Suprapubic skin (tissue), 4 donors: ENCODE measurements around the gene PDE6B. TPM values are rescaled to one million over a fixed set of nuclear protein-coding genes. Genes with fewer than 3 reads are reported as not detected.

Experiments used
- DNase-seq, 2 donors: peaks; one replicate each; pipeline ENCODE4 v3.0.0-alpha.2; 2019; ENCODE audit warnings: low spot score in 2 of 2
- H3K27ac ChIP-seq: fragments of 200-600 bp; sonication (generic); one replicate; pipeline ENCODE4 v1.5.1; 2019
- H3K27me3 ChIP-seq: fragments of 200-600 bp; sonication (generic); one replicate; pipeline ENCODE4 v1.5.1; 2019
- H3K36me3 ChIP-seq: fragments of 200-600 bp; sonication (generic); one replicate; pipeline ENCODE4 v1.5.1; 2019
- H3K4me1 ChIP-seq: fragments of 200-600 bp; sonication (generic); one replicate; pipeline ENCODE4 v1.5.1; 2019
- H3K4me3 ChIP-seq: fragments of 200-600 bp; sonication (generic); one replicate; pipeline ENCODE4 v1.5.1; 2019; ENCODE audit warnings: mild to moderate bottlenecking
- H3K9me3 ChIP-seq: fragments of 200-600 bp; sonication (generic); one replicate; pipeline ENCODE4 v1.5.1; 2019
- EP300 ChIP-seq: sonication (generic); formaldehyde crosslinking; IDR thresholded peaks from one replicate; pipeline ENCODE4 v1.6.1; 2017; ENCODE audit warnings: antibody characterized with exemption
- POLR2A ChIP-seq, 2 donors: fragments of 450-650 bp; IDR thresholded peaks; one replicate each; pipeline ENCODE4 v1.6.1; 2017; ENCODE audit warnings: antibody characterized with exemption in 2 of 2, mild to moderate bottlenecking in 2 of 2, moderate library complexity in 2 of 2
- POLR2AphosphoS5 ChIP-seq, 3 donors: sonication (generic); formaldehyde crosslinking; IDR thresholded peaks; one replicate each; pipeline ENCODE4 v1.6.1; 2017; ENCODE audit warnings: antibody characterized with exemption in 3 of 3
- WGBS: methylation state at CpG from one replicate; pipeline ENCODE4 v1.1.5; 2018; 5-methylcytosine and 5-hydroxymethylcytosine counted together
- total RNA-seq, 4 donors: library from RNA; depleted of rRNA; stranded (reverse); fragments of >200 nt; gene quantifications; one replicate each; pipeline ENCODE4 v1.1.0, GENCODE V29; 2016
- TF ChIP-seq, protein P1 (sequence below), 2 donors: fragments of 200-600 bp in 1 of 2; fragments of 450-650 bp in 1 of 2; sonication (generic) in 1 of 2; IDR thresholded peaks; one replicate each; pipeline ENCODE4 v1.5.1; 2016 to 2019; ENCODE audit warnings: antibody characterized with exemption in 2 of 2, mild to moderate bottlenecking in 1 of 2, moderate library complexity in 1 of 2

Gene PDE6B
- total RNA-seq, 4 donors from 2014 or later: 0.95 to 9.5 TPM; not detected in 2

- Histone ChIP-seq H3K27ac (no peak overlapping the region), H3K36me3 (no peaks in the 10 kb centered on the region), H3K4me1 (peaks cover 46% of the 10 kb centered on the region), H3K9me3 (no peaks in the 10 kb centered on the region), H3K4me3 (no peak overlapping the region), H3K27me3 (no peaks in the 10 kb centered on the region)
- 80% methylated on average over 13 of the region's 13 CpGs for WGBS
- DNase-seq: peak in 1 of 2 donors; percentile 77
- TF ChIP-seq, protein P1, sequence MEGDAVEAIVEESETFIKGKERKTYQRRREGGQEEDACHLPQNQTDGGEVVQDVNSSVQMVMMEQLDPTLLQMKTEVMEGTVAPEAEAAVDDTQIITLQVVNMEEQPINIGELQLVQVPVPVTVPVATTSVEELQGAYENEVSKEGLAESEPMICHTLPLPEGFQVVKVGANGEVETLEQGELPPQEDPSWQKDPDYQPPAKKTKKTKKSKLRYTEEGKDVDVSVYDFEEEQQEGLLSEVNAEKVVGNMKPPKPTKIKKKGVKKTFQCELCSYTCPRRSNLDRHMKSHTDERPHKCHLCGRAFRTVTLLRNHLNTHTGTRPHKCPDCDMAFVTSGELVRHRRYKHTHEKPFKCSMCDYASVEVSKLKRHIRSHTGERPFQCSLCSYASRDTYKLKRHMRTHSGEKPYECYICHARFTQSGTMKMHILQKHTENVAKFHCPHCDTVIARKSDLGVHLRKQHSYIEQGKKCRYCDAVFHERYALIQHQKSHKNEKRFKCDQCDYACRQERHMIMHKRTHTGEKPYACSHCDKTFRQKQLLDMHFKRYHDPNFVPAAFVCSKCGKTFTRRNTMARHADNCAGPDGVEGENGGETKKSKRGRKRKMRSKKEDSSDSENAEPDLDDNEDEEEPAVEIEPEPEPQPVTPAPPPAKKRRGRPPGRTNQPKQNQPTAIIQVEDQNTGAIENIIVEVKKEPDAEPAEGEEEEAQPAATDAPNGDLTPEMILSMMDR (IDR thresholded peaks at IDR 0.05): no peak
- TF ChIP-seq POLR2A (IDR thresholded peaks at IDR 0.05): no peak
- no peak for TF ChIP-seq POLR2AphosphoS5 (IDR thresholded peaks at IDR 0.05)
- TF ChIP-seq EP300: no peak
Measured at GRCh38 chr4:710916-711315, 85.5 kb downstream of the PDE6B start.

GRCh38 chr4:712093-712492 lies 86.7 kb downstream of the PDE6B start:
- TF ChIP-seq, protein P1 (IDR thresholded peaks at IDR 0.05): no peak
- TF ChIP-seq POLR2A (IDR thresholded peaks at IDR 0.05) (no peak), POLR2AphosphoS5 (IDR thresholded peaks at IDR 0.05) (no peak), EP300 (no peak)
- Histone ChIP-seq H3K9me3 (no peaks in the 10 kb centered on the region), H3K27me3 (no peaks in the 10 kb centered on the region), H3K4me3 (no peak overlapping the region), H3K36me3 (no peaks in the 10 kb centered on the region), H3K27ac (no peak overlapping the region), H3K4me1 (peaks cover 39% of the 10 kb centered on the region)
- DNase-seq: no peak
- WGBS: 62% methylated on average over 3 of the region's 3 CpGs

GRCh38 chr4:712916-713632 lies 87.7 kb downstream of the PDE6B start:
- H3K4me1 ChIP-seq: peaks cover 29% of the 10 kb centered on the region
- no peak overlapping the region for H3K4me3 ChIP-seq
- H3K9me3 ChIP-seq: no peaks in the 10 kb centered on the region
- no peaks in the 10 kb centered on the region for H3K27me3 ChIP-seq
- 80% methylated on average over 3 of the region's 9 CpGs for WGBS
- H3K27ac ChIP-seq: no peak overlapping the region
- no peak for TF ChIP-seq EP300
- TF ChIP-seq POLR2A (IDR thresholded peaks at IDR 0.05): no peak
- TF ChIP-seq, protein P1 (IDR thresholded peaks at IDR 0.05): no peak
- no peak for TF ChIP-seq POLR2AphosphoS5 (IDR thresholded peaks at IDR 0.05)
- H3K36me3 ChIP-seq: no peaks in the 10 kb centered on the region
- no peak for DNase-seq

- Histone ChIP-seq H3K27me3 (no peaks in the 10 kb centered on the region), H3K36me3 (no peaks in the 10 kb centered on the region), H3K4me1 (peaks cover 23% of the 10 kb centered on the region), H3K27ac (no peak overlapping the region), H3K4me3 (no peak overlapping the region), H3K9me3 (no peaks in the 10 kb centered on the region)
- TF ChIP-seq EP300 (no peak), POLR2A (IDR thresholded peaks at IDR 0.05) (no peak), POLR2AphosphoS5 (IDR thresholded peaks at IDR 0.05) (no peak)
- TF ChIP-seq, protein P1 (IDR thresholded peaks at IDR 0.05): no peak
- 91% methylated on average over 10 of the region's 18 CpGs for WGBS
- no peak for DNase-seq
Measured at GRCh38 chr4:714087-714486, 88.7 kb downstream of the PDE6B start.

- Histone ChIP-seq H3K4me1 (peaks cover 34% of the 10 kb centered on the region), H3K27ac (no peak overlapping the region), H3K27me3 (no peaks in the 10 kb centered on the region), H3K9me3 (no peaks in the 10 kb centered on the region), H3K36me3 (peaks cover 5% of the 10 kb centered on the region), H3K4me3 (no peak overlapping the region)
- DNase-seq: no peak
- TF ChIP-seq POLR2AphosphoS5 (IDR thresholded peaks at IDR 0.05): no peak
- no peak for TF ChIP-seq EP300
- TF ChIP-seq, protein P1 (IDR thresholded peaks at IDR 0.05): no peak
- no peak for TF ChIP-seq POLR2A (IDR thresholded peaks at IDR 0.05)
- 84% methylated on average over 34 of the region's 34 CpGs for WGBS
Measured at GRCh38 chr4:717601-718320, 92.4 kb downstream of the PDE6B start.
